Neural cell (in vitro differentiated cells): Measurements from ENCODE around the gene ALDH4A1.

ENCODE experiments used
- EZH2 ChIP-seq: fragments of 200-600, 300-800 bp; shearing (Covaris generic), sonication (generic); IDR thresholded peaks from 2 replicates; pipeline ENCODE4 v1.6.1; 2014; ENCODE audit warnings: antibody characterized with exemption, low read length, borderline replicate concordance, mild to moderate bottlenecking; ENCODE audit not compliant: insufficient read depth, poor library complexity, severe bottlenecking
- POLR2AphosphoS5 ChIP-seq: IDR thresholded peaks from 2 replicates; pipeline ENCODE4 v1.6.1; 2012
- RAD21 ChIP-seq: fragments of 450-650 bp; conservative IDR thresholded peaks from 2 replicates; pipeline ENCODE4 v1.6.1; 2014; ENCODE audit warnings: antibody characterized with exemption, mild to moderate bottlenecking, moderate library complexity
- TF ChIP-seq, protein P1 (sequence below): fragments of 450-650 bp; IDR thresholded peaks from 2 replicates; pipeline ENCODE4 v1.5.1; 2014; ENCODE audit warnings: antibody characterized with exemption, mild to moderate bottlenecking, moderate library complexity; ENCODE audit not compliant: poor library complexity, severe bottlenecking

DNA sequence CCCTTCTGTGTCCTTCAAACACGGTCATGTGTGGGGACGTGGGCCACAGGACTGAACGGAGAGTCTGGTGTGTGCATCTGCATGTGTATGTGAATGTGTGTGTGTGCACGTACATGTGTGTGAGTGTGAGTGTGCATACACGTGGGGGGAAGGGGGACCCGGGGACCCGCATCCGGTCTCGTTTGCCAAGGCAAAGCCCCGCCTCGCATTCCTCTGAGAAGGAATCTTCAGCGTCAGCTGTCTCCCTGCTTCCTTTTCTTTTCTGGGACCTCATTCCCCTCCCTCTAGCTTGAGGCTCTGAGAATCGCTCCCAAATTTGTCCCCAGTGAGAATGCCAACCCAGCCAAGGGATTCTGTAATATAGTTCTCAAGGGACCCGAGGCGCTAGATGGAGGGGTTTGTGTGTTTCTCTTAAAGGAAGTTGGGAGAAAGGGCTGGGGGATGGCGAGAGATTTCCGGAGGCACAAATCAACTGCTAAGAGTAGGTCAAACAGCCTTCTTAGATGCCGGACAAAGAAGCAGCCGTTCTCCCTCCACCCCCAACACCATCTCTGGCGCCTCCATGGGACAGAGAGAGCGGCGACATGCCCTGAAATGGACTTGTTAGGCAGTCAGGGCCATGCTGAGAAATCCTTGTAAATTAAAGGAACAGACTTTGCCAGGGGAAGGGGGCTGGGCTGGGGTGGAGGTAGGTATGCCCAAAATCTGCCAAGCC is 47.5 kb upstream of the ALDH4A1 start:
- TF ChIP-seq, protein P1, sequence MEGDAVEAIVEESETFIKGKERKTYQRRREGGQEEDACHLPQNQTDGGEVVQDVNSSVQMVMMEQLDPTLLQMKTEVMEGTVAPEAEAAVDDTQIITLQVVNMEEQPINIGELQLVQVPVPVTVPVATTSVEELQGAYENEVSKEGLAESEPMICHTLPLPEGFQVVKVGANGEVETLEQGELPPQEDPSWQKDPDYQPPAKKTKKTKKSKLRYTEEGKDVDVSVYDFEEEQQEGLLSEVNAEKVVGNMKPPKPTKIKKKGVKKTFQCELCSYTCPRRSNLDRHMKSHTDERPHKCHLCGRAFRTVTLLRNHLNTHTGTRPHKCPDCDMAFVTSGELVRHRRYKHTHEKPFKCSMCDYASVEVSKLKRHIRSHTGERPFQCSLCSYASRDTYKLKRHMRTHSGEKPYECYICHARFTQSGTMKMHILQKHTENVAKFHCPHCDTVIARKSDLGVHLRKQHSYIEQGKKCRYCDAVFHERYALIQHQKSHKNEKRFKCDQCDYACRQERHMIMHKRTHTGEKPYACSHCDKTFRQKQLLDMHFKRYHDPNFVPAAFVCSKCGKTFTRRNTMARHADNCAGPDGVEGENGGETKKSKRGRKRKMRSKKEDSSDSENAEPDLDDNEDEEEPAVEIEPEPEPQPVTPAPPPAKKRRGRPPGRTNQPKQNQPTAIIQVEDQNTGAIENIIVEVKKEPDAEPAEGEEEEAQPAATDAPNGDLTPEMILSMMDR: peak; percentile 34
- TF ChIP-seq POLR2AphosphoS5: no peak
- no peak for TF ChIP-seq EZH2
- TF ChIP-seq RAD21: no peak
